Natural killer cell (primary cell): ENCODE results near the gene SLCO3A1. TPM values are rescaled to one million over a fixed set of nuclear protein-coding genes. Genes with fewer than 3 reads are reported as not detected.

Source experiments
- ATAC-seq, 3 donors: fragments of 150-1000 bp in 2 of 3; fragments of 200-7000 bp in 1 of 3; cut with Tn5 transposase; 1 replicate in 1 of 3; 2 replicates in 2 of 3; pipeline ENCODE4 v1.10.0; 2021; ENCODE audit warnings: mild to moderate bottlenecking in 2 of 3, moderate library complexity in 2 of 3
- DNase-seq, 2 donors: peaks; one replicate each; pipeline versions ENCODE4 v3.0.0 to v3.0.0-alpha.2; 2013 to 2021; ENCODE audit warnings: mixed read lengths in 1 of 2
- H3K27ac ChIP-seq: one replicate; pipeline ENCODE4 v1.5.1; 2013; ENCODE audit warnings: mild to moderate bottlenecking, low read length
- H3K27me3 ChIP-seq: one replicate; pipeline ENCODE4 v1.6.1; 2013; ENCODE audit warnings: low read length; ENCODE audit not compliant: control insufficient read depth, insufficient read depth
- H3K36me3 ChIP-seq: one replicate; pipeline ENCODE4 v1.6.1; 2013; ENCODE audit warnings: low read length; ENCODE audit not compliant: control insufficient read depth, insufficient read depth
- H3K4me1 ChIP-seq: one replicate; pipeline ENCODE4 v1.6.1; 2013; ENCODE audit warnings: low read length; ENCODE audit not compliant: control insufficient read depth, insufficient read depth
- H3K4me3 ChIP-seq: one replicate; pipeline ENCODE4 v1.5.1; 2013; ENCODE audit warnings: low read length
- H3K9me3 ChIP-seq: one replicate; pipeline ENCODE4 v1.6.1; 2013; ENCODE audit warnings: low read length; ENCODE audit not compliant: control insufficient read depth, insufficient read depth
- H3K27ac Mint-ChIP-seq, 2 donors: one replicate each; pipeline ENCODE4 v1.8.0; 2022; ENCODE audit warnings: mild to moderate bottlenecking in 2 of 2, mixed read lengths in 2 of 2, moderate library complexity in 1 of 2
- H3K27me3 Mint-ChIP-seq, 2 donors: one replicate each; pipeline ENCODE4 v1.8.0; 2022; ENCODE audit warnings: low read depth in 2 of 2, mixed read lengths in 2 of 2
- H3K36me3 Mint-ChIP-seq: one replicate; pipeline ENCODE4 v1.8.0; 2022; ENCODE audit warnings: mixed read lengths
- H3K4me1 Mint-ChIP-seq, 2 donors: one replicate each; pipeline ENCODE4 v1.8.0; 2022; ENCODE audit warnings: mixed read lengths in 2 of 2
- H3K4me3 Mint-ChIP-seq: one replicate; pipeline ENCODE4 v1.8.0; 2022; ENCODE audit warnings: mild to moderate bottlenecking, moderate library complexity, mixed read lengths
- H3K9me3 Mint-ChIP-seq, 2 donors: one replicate each; pipeline ENCODE4 v1.8.0; 2022; ENCODE audit warnings: mixed read lengths in 2 of 2
- CTCF ChIP-seq: fragments of 200-600 bp; IDR thresholded peaks from one replicate; pipeline ENCODE4 v1.8.0; 2022; ENCODE audit warnings: antibody characterized with exemption
- WGBS: methylation state at CpG from one replicate; pipeline ENCODE4 v1.1.7; 2013; ENCODE audit warnings: missing lambda C conversion rate; ENCODE audit not compliant: insufficient coverage; 5-methylcytosine and 5-hydroxymethylcytosine counted together
- intact Hi-C: fragments of 100-400 bp; cut with micrococcal nuclease; formaldehyde crosslinking; loops from one replicate; pipeline ENCODE4 v1.14.2; 2022
- total RNA-seq, 4 donors: library from RNA; stranded (reverse); fragments of 120-200 nt in 1 of 4; gene quantifications; one replicate each; pipeline versions ENCODE4 v1.2.3 to v1.2.4, GENCODE V29; 2013 to 2022

Gene SLCO3A1
- total RNA-seq, 3 donors from 2014 or later (not counting 1 experiment from before 2014, with no cell fraction given), result 48.5 to 73.5 (median 68.8) TPM

GRCh38 chr15:92037491-92037890, 184.0 kb downstream of the SLCO3A1 start:
- H3K9me3 Mint-ChIP-seq, result no peaks in the 10 kb centered on the region
- peak overlapping the region in 1 of 2 donors; percentile 23 for H3K27ac Mint-ChIP-seq
- Histone ChIP-seq H3K27me3 (no peaks in the 10 kb centered on the region), H3K4me1 (peaks cover 2% of the 10 kb centered on the region), H3K9me3 (no peaks in the 10 kb centered on the region), H3K36me3 (no peaks in the 10 kb centered on the region), H3K4me3 (no peak overlapping the region), H3K27ac (no peak overlapping the region)
- no peak for ATAC-seq
- peaks cover 86 to 89% of the 10 kb centered on the region in 2 donors for H3K4me1 Mint-ChIP-seq
- no peak for DNase-seq
- 34% methylated on average over 1 of the region's 1 CpG for WGBS
- TF ChIP-seq CTCF, result no peak
- H3K4me3 Mint-ChIP-seq, result no peak overlapping the region
- H3K27me3 Mint-ChIP-seq, result no peaks in the 10 kb centered on the region
- intact Hi-C loops, result no loop called here
- H3K36me3 Mint-ChIP-seq, result no peaks in the 10 kb centered on the region

GRCh38 chr15:92040350-92040749, 186.8 kb downstream of the SLCO3A1 start:
- TF ChIP-seq CTCF, result no peak
- DNase-seq, result no peak
- Mint-ChIP-seq H3K9me3 (no peaks in the 10 kb centered on the region), H3K27ac (no peak overlapping the region), H3K4me3 (no peak overlapping the region), H3K36me3 (no peaks in the 10 kb centered on the region), H3K27me3 (no peaks in the 10 kb centered on the region), H3K4me1 (peaks cover 85 to 87% of the 10 kb centered on the region in 2 donors)
- no peaks in the 10 kb centered on the region for H3K9me3 ChIP-seq
- no peak overlapping the region for H3K27ac ChIP-seq
- intact Hi-C loops, result no loop called here
- no peaks in the 10 kb centered on the region for H3K4me1 ChIP-seq
- H3K36me3 ChIP-seq, result no peaks in the 10 kb centered on the region
- H3K4me3 ChIP-seq, result no peak overlapping the region
- 67% methylated on average over 1 of the region's 1 CpG for WGBS
- no peak for ATAC-seq
- no peaks in the 10 kb centered on the region for H3K27me3 ChIP-seq

GRCh38 chr15:92041371-92041770, 187.9 kb downstream of the SLCO3A1 start:
- Mint-ChIP-seq H3K27me3 (no peaks in the 10 kb centered on the region), H3K4me3 (no peak overlapping the region)
- no peak for TF ChIP-seq CTCF

GRCh38 chr15:92043283-92043682, 189.8 kb downstream of the SLCO3A1 start:
- Mint-ChIP-seq H3K4me3 (no peak overlapping the region), H3K27me3 (no peaks in the 10 kb centered on the region), H3K4me1 (peaks cover 66 to 74% of the 10 kb centered on the region in 2 donors), H3K36me3 (no peaks in the 10 kb centered on the region), H3K27ac (peak overlapping the region in 1 of 2 donors; percentile 44), H3K9me3 (no peaks in the 10 kb centered on the region)
- Histone ChIP-seq H3K4me1 (no peaks in the 10 kb centered on the region), H3K27ac (no peak overlapping the region), H3K36me3 (no peaks in the 10 kb centered on the region), H3K27me3 (no peaks in the 10 kb centered on the region), H3K4me3 (no peak overlapping the region), H3K9me3 (no peaks in the 10 kb centered on the region)
- DNase-seq, result no peak
- intact Hi-C loops, result no loop called here
- no peak for TF ChIP-seq CTCF
- WGBS, result 84% methylated on average over 3 of the region's 3 CpGs
- ATAC-seq, result no peak

More at GRCh38 chr15:92041371-92041770, 187.9 kb downstream of the SLCO3A1 start:
- Histone ChIP-seq H3K4me1 (no peaks in the 10 kb centered on the region), H3K4me3 (no peak overlapping the region), H3K9me3 (no peaks in the 10 kb centered on the region), H3K27me3 (no peaks in the 10 kb centered on the region), H3K36me3 (no peaks in the 10 kb centered on the region), H3K27ac (no peak overlapping the region)
- Mint-ChIP-seq H3K9me3 (no peaks in the 10 kb centered on the region), H3K36me3 (no peaks in the 10 kb centered on the region), H3K4me1 (peaks cover 76 to 86% of the 10 kb centered on the region in 2 donors), H3K27ac (peak overlapping the region in 1 of 2 donors; percentile 47)
- ATAC-seq, result no peak
- WGBS, result 92% methylated on average over 4 of the region's 4 CpGs
- no peak for DNase-seq
- intact Hi-C loops, result no loop called here
